Suprapubic skin (tissue), 4 donors: Measurements from ENCODE around the gene SLC12A8. TPM values are rescaled to one million over a fixed set of nuclear protein-coding genes. Genes with fewer than 3 reads are reported as not detected.
A peak's percentile ranks its signal among the peaks of the same experiment; 100 is the strongest.

Source experiments
- DNase-seq, 2 donors: peaks; one replicate each; pipeline ENCODE4 v3.0.0-alpha.2; 2019; ENCODE audit warnings: low spot score in 2 of 2
- H3K27ac ChIP-seq: fragments of 200-600 bp; sonication (generic); one replicate; pipeline ENCODE4 v1.5.1; 2019
- H3K27me3 ChIP-seq: fragments of 200-600 bp; sonication (generic); one replicate; pipeline ENCODE4 v1.5.1; 2019
- H3K36me3 ChIP-seq: fragments of 200-600 bp; sonication (generic); one replicate; pipeline ENCODE4 v1.5.1; 2019
- H3K4me1 ChIP-seq: fragments of 200-600 bp; sonication (generic); one replicate; pipeline ENCODE4 v1.5.1; 2019
- H3K4me3 ChIP-seq: fragments of 200-600 bp; sonication (generic); one replicate; pipeline ENCODE4 v1.5.1; 2019; ENCODE audit warnings: mild to moderate bottlenecking
- H3K9me3 ChIP-seq: fragments of 200-600 bp; sonication (generic); one replicate; pipeline ENCODE4 v1.5.1; 2019
- CTCF ChIP-seq, 2 donors: fragments of 200-600 bp in 1 of 2; fragments of 450-650 bp in 1 of 2; sonication (generic) in 1 of 2; IDR thresholded peaks; one replicate each; pipeline ENCODE4 v1.5.1; 2016 to 2019; ENCODE audit warnings: antibody characterized with exemption in 2 of 2, mild to moderate bottlenecking in 1 of 2, moderate library complexity in 1 of 2
- EP300 ChIP-seq: sonication (generic); formaldehyde crosslinking; IDR thresholded peaks from one replicate; pipeline ENCODE4 v1.6.1; 2017; ENCODE audit warnings: antibody characterized with exemption
- POLR2A ChIP-seq, 2 donors: fragments of 450-650 bp; IDR thresholded peaks; one replicate each; pipeline ENCODE4 v1.6.1; 2017; ENCODE audit warnings: antibody characterized with exemption in 2 of 2, mild to moderate bottlenecking in 2 of 2, moderate library complexity in 2 of 2
- POLR2AphosphoS5 ChIP-seq, 3 donors: sonication (generic); formaldehyde crosslinking; IDR thresholded peaks; one replicate each; pipeline ENCODE4 v1.6.1; 2017; ENCODE audit warnings: antibody characterized with exemption in 3 of 3
- WGBS: methylation state at CpG from one replicate; pipeline ENCODE4 v1.1.5; 2018; 5-methylcytosine and 5-hydroxymethylcytosine counted together
- total RNA-seq, 4 donors: library from RNA; depleted of rRNA; stranded (reverse); fragments of >200 nt; gene quantifications; one replicate each; pipeline ENCODE4 v1.1.0, GENCODE V29; 2016

Gene SLC12A8
- total RNA-seq, 4 donors from 2014 or later: 2.5 to 5.8 (median 4.4) TPM

GRCh38 chr3:125219261-125219701, 6.7 kb upstream of the SLC12A8 start:
- DNase-seq: no peak
- Histone ChIP-seq H3K4me1 (no peaks in the 10 kb centered on the region), H3K27me3 (peaks cover 1% of the 10 kb centered on the region), H3K36me3 (no peaks in the 10 kb centered on the region), H3K9me3 (no peaks in the 10 kb centered on the region), H3K4me3 (no peak overlapping the region), H3K27ac (no peak overlapping the region)
- TF ChIP-seq POLR2AphosphoS5 (IDR thresholded peaks at IDR 0.05) (no peak), EP300 (no peak), POLR2A (IDR thresholded peaks at IDR 0.05) (no peak), CTCF (IDR thresholded peaks at IDR 0.05) (no peak)
- WGBS: 61% methylated on average over 8 of the region's 8 CpGs

GRCh38 chr3:125214738-125215137, 2.2 kb upstream of the SLC12A8 start:
- no peak for DNase-seq
- no peak for TF ChIP-seq POLR2AphosphoS5 (IDR thresholded peaks at IDR 0.05)
- no peak for TF ChIP-seq CTCF (IDR thresholded peaks at IDR 0.05)
- TF ChIP-seq POLR2A (IDR thresholded peaks at IDR 0.05): no peak
- TF ChIP-seq EP300: no peak
- H3K36me3 ChIP-seq: no peaks in the 10 kb centered on the region
- no peak overlapping the region for H3K27ac ChIP-seq
- H3K4me3 ChIP-seq: no peak overlapping the region
- peaks cover 25% of the 10 kb centered on the region for H3K27me3 ChIP-seq
- no peaks in the 10 kb centered on the region for H3K9me3 ChIP-seq
- peaks cover 18% of the 10 kb centered on the region for H3K4me1 ChIP-seq
- WGBS: 53% methylated on average over 3 of the region's 3 CpGs

GRCh38 chr3:125213946-125214542, 1.5 kb upstream of the SLC12A8 start:
- DNase-seq: no peak
- Histone ChIP-seq H3K36me3 (no peaks in the 10 kb centered on the region), H3K27me3 (peaks cover 26% of the 10 kb centered on the region), H3K9me3 (no peaks in the 10 kb centered on the region), H3K4me3 (no peak overlapping the region), H3K27ac (no peak overlapping the region), H3K4me1 (peaks cover 18% of the 10 kb centered on the region)
- TF ChIP-seq EP300 (no peak), POLR2A (IDR thresholded peaks at IDR 0.05) (no peak), POLR2AphosphoS5 (IDR thresholded peaks at IDR 0.05) (no peak), CTCF (IDR thresholded peaks at IDR 0.05) (no peak)
- WGBS: 74% methylated on average over 7 of the region's 7 CpGs

GRCh38 chr3:125213364-125213755, 812 bp upstream of the SLC12A8 start:
- H3K9me3 ChIP-seq: no peaks in the 10 kb centered on the region
- WGBS: 71% methylated on average over 4 of the region's 4 CpGs
- H3K4me1 ChIP-seq: peaks cover 18% of the 10 kb centered on the region
- H3K27me3 ChIP-seq: peaks cover 27% of the 10 kb centered on the region
- no peak for DNase-seq
- no peak overlapping the region for H3K27ac ChIP-seq
- H3K36me3 ChIP-seq: no peaks in the 10 kb centered on the region
- H3K4me3 ChIP-seq: no peak overlapping the region
- TF ChIP-seq POLR2A (IDR thresholded peaks at IDR 0.05) (no peak), POLR2AphosphoS5 (IDR thresholded peaks at IDR 0.05) (no peak), CTCF (IDR thresholded peaks at IDR 0.05) (no peak), EP300 (no peak)

GRCh38 chr3:125212091-125212508, 448 bp downstream of the SLC12A8 start:
- peaks cover 18% of the 10 kb centered on the region for H3K4me1 ChIP-seq
- DNase-seq: no peak
- no peak for TF ChIP-seq POLR2A (IDR thresholded peaks at IDR 0.05)
- no peak for TF ChIP-seq EP300
- no peak for TF ChIP-seq CTCF (IDR thresholded peaks at IDR 0.05)
- TF ChIP-seq POLR2AphosphoS5 (IDR thresholded peaks at IDR 0.05): no peak
- H3K4me3 ChIP-seq: peak overlapping the region; percentile 63
- no peak overlapping the region for H3K27ac ChIP-seq
- WGBS: 1% methylated on average over 10 of the region's 28 CpGs
- H3K36me3 ChIP-seq: no peaks in the 10 kb centered on the region
- peaks cover 27% of the 10 kb centered on the region for H3K27me3 ChIP-seq
- no peaks in the 10 kb centered on the region for H3K9me3 ChIP-seq
